B cell (primary cell): ENCODE data around the gene TAF9. TPM values are rescaled to one million over a fixed set of nuclear protein-coding genes. Genes with fewer than 3 reads are reported as not detected.
A peak's percentile ranks its signal among the peaks of the same experiment; 100 is the strongest.

ENCODE experiments used
- ATAC-seq: fragments of 200-7000 bp; cut with Tn5 transposase; one replicate; pipeline ENCODE4 v1.10.0; 2021; ENCODE audit warnings: low read depth, mild to moderate bottlenecking, moderate number of reproducible peaks, moderate library complexity
- CTCF ChIA-PET: fragments of 350-600 bp; sonication (Branson Sonifier 250); formaldehyde crosslinking; loops from one replicate; lab custom pipeline; 2021; ENCODE audit warnings: antibody characterized with exemption, inconsistent platforms; lab: Charles Lee
- POLR2A ChIA-PET: fragments of 350-600 bp; sonication (Branson Sonifier 250); formaldehyde crosslinking; loops from one replicate; lab custom pipeline; 2021; ENCODE audit warnings: antibody characterized with exemption; lab: Charles Lee
- DNase-seq: peaks from one replicate; pipeline ENCODE4 v3.0.0; 2013
- H2AFZ ChIP-seq: 2 replicates; pipeline ENCODE4 v1.6.1; 2012; ENCODE audit warnings: mild to moderate bottlenecking, low read depth, low read length; ENCODE audit not compliant: insufficient read depth, poor library complexity, severe bottlenecking
- H3K27ac ChIP-seq, 2 donors: 1 replicate in 1 of 2; 2 replicates in 1 of 2; pipeline ENCODE4 v1.5.1; 2012 to 2013; ENCODE audit warnings: low read length in 2 of 2, mild to moderate bottlenecking in 2 of 2, moderate library complexity in 1 of 2
- H3K27me3 ChIP-seq, 4 experiments: fragments of 200-600 bp in 1 of 4; sonication (generic) in 1 of 4; replicated peaks in 1 of 4; 1 replicate in 2 of 4; 2 replicates in 2 of 4; pipeline versions ENCODE4 v1.6.1 to v1.7.0; 2013 to 2016; ENCODE audit warnings: low read length in 3 of 4, mild to moderate bottlenecking in 2 of 4, mixed read lengths in 1 of 4, moderate library complexity in 1 of 4; ENCODE audit not compliant: insufficient read depth in 4 of 4, control insufficient read depth in 3 of 4; ENCODE audit errors: control extremely low read depth in 1 of 4
- H3K36me3 ChIP-seq, 2 experiments: replicated peaks in 1 of 2; 1 replicate in 1 of 2; 2 replicates in 1 of 2; pipeline versions ENCODE4 v1.6.1 to v1.7.1; 2013; ENCODE audit warnings: low read length in 1 of 2; ENCODE audit not compliant: insufficient read depth in 2 of 2, control insufficient read depth in 1 of 2; ENCODE audit errors: control extremely low read depth in 1 of 2, extremely low read depth in 1 of 2
- H3K4me1 ChIP-seq, 2 donors: fragments of 200-600 bp in 1 of 2; sonication (generic) in 1 of 2; 1 replicate in 1 of 2; 2 replicates in 1 of 2; pipeline versions ENCODE4 v1.5.1 to v1.6.1; 2013 to 2017; ENCODE audit warnings: low read length in 2 of 2; ENCODE audit not compliant: control insufficient read depth in 2 of 2, insufficient read depth in 2 of 2
- H3K4me2 ChIP-seq: replicated peaks from 2 replicates; pipeline ENCODE3; 2012; ENCODE audit warnings: mild to moderate bottlenecking, low read depth, low read length; ENCODE audit not compliant: poor library complexity, severe bottlenecking
- H3K4me3 ChIP-seq, 5 experiments: fragments of 200-600 bp in 1 of 5; sonication (generic) in 1 of 5; 1 replicate in 3 of 5; 2 replicates in 2 of 5; pipeline versions ENCODE4 v1.5.1 to v1.7.0; 2011 to 2016; ENCODE audit warnings: low read length in 4 of 5, mild to moderate bottlenecking in 4 of 5, low read depth in 2 of 5, control low read depth in 1 of 5, moderate library complexity in 1 of 5; ENCODE audit not compliant: insufficient read depth in 1 of 5; ENCODE audit errors: control extremely low read depth in 1 of 5, extremely low read depth in 1 of 5
- H3K79me2 ChIP-seq: fragments of 200-600 bp; sonication (generic); one replicate; pipeline ENCODE4 v1.6.0; 2016; ENCODE audit warnings: low read length; ENCODE audit not compliant: control insufficient read depth, insufficient read depth
- H3K9ac ChIP-seq: fragments of 200-600 bp; sonication (generic); 2 replicates; pipeline ENCODE4 v1.6.1; 2017; ENCODE audit warnings: mild to moderate bottlenecking, low read length, moderate library complexity
- H3K9me3 ChIP-seq, 3 donors: one replicate each; pipeline versions ENCODE4 v1.6.1 to v1.7.1; 2013; ENCODE audit warnings: low read length in 2 of 3; ENCODE audit not compliant: control insufficient read depth in 2 of 3, insufficient read depth in 1 of 3; ENCODE audit errors: control extremely low read depth in 1 of 3
- H4K20me1 ChIP-seq: 2 replicates; pipeline ENCODE4 v1.6.0; 2012; ENCODE audit warnings: mild to moderate bottlenecking, low read length; ENCODE audit not compliant: insufficient read depth, control insufficient read depth, poor library complexity, severe bottlenecking
- H3K27ac Mint-ChIP-seq: one replicate; pipeline ENCODE4 v1.8.0; 2021; ENCODE audit warnings: mixed read lengths
- H3K27me3 Mint-ChIP-seq: one replicate; pipeline ENCODE4 v1.8.0; 2021; ENCODE audit warnings: mixed read lengths
- H3K4me1 Mint-ChIP-seq: one replicate; pipeline ENCODE4 v1.8.0; 2021; ENCODE audit warnings: mixed read lengths
- H3K4me3 Mint-ChIP-seq: one replicate; pipeline ENCODE4 v1.8.0; 2021; ENCODE audit warnings: mixed read lengths
- H3K9me3 Mint-ChIP-seq: one replicate; pipeline ENCODE4 v1.8.0; 2022; ENCODE audit warnings: mixed read lengths; ENCODE audit not compliant: insufficient read depth
- EZH2 ChIP-seq: IDR thresholded peaks from 2 replicates; pipeline ENCODE4 v1.6.1; 2012; ENCODE audit warnings: borderline replicate concordance, low read depth, mild to moderate bottlenecking, moderate library complexity, low read length; ENCODE audit not compliant: insufficient read depth, poor library complexity, severe bottlenecking
- WGBS: methylation state at CpG from one replicate; pipeline ENCODE4 v1.1.5; 2013; ENCODE audit warnings: missing lambda C conversion rate; ENCODE audit not compliant: insufficient coverage; 5-methylcytosine and 5-hydroxymethylcytosine counted together
- intact Hi-C: fragments of 100-400 bp; cut with micrococcal nuclease; formaldehyde crosslinking; loops from one replicate; pipeline ENCODE4 v1.10.0; 2022
- polyA plus RNA-seq: library from polyadenylated mRNA; depleted of rRNA; stranded (reverse); fragments of >200 nt; gene quantifications from 2 replicates; pipeline ENCODE4 v1.2.3, GENCODE V29; 2012
- total RNA-seq, 2 donors: library from RNA; stranded (reverse); fragments of 120-200 nt in 1 of 2; gene quantifications; 1 replicate in 1 of 2; 2 replicates in 1 of 2; pipeline versions ENCODE4 v1.2.3 to v1.2.4, GENCODE V29; 2013 to 2022
- TF ChIP-seq, protein P1 (sequence below): fragments of 200-600 bp; IDR thresholded peaks from one replicate; pipeline ENCODE4 v1.8.0; 2022; ENCODE audit warnings: antibody characterized with exemption, mild to moderate bottlenecking

The TAF9 gene
- total and polyA plus RNA-seq, 2 donors (not counting 1 experiment from before 2014, with no cell fraction given) = 42.0 to 64.6 TPM

DNA sequence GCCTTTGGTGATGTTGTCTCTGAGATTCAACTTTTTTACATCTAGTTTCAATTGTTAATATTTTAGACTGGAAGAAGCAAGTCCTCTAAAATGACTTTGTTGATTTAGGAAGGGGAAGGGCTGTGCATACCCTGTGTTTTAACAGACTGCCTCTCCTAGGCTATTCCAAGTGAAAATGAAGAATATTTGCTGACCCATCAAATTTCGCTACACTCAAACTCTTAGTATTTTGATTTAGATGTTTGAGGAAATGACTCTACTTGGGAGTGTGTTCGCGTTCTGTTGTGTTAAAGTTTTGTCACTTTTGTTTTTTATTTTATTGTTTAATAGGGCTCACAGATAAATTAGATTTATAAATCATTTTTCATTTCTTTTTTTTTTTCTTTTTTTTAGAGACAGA lies 49.2 kb upstream of the TAF9 start:
- DNase-seq (no peak), ATAC-seq (no peak)
- H3K27ac ChIP-seq = no peak overlapping the region
- CTCF ChIA-PET = no interaction called here
- no CpG with 5 or more reads among the region's 3 CpGs for WGBS
- no peaks in the 10 kb centered on the region for H3K36me3 ChIP-seq
- POLR2A ChIA-PET = no interaction called here
- H3K27me3 ChIP-seq = no peaks in the 10 kb centered on the region
- H3K79me2 ChIP-seq = no peaks in the 10 kb centered on the region
- H3K4me2 ChIP-seq = no peak overlapping the region
- H3K4me3 ChIP-seq = no peak overlapping the region
- Mint-ChIP-seq H3K4me3 (no peak overlapping the region), H3K27me3 (no peaks in the 10 kb centered on the region), H3K4me1 (peaks cover 10% of the 10 kb centered on the region), H3K27ac (no peak overlapping the region), H3K9me3 (no peaks in the 10 kb centered on the region)
- no peaks in the 10 kb centered on the region for H4K20me1 ChIP-seq
- peaks cover 0 to 8% (median 0%) of the 10 kb centered on the region in 3 donors for H3K9me3 ChIP-seq
- intact Hi-C loops = no loop called here
- no peak overlapping the region for H2AFZ ChIP-seq
- H3K4me1 ChIP-seq = peaks cover 5 to 9% of the 10 kb centered on the region in 2 donors
- TF ChIP-seq EZH2 = no peak
- TF ChIP-seq, protein P1, sequence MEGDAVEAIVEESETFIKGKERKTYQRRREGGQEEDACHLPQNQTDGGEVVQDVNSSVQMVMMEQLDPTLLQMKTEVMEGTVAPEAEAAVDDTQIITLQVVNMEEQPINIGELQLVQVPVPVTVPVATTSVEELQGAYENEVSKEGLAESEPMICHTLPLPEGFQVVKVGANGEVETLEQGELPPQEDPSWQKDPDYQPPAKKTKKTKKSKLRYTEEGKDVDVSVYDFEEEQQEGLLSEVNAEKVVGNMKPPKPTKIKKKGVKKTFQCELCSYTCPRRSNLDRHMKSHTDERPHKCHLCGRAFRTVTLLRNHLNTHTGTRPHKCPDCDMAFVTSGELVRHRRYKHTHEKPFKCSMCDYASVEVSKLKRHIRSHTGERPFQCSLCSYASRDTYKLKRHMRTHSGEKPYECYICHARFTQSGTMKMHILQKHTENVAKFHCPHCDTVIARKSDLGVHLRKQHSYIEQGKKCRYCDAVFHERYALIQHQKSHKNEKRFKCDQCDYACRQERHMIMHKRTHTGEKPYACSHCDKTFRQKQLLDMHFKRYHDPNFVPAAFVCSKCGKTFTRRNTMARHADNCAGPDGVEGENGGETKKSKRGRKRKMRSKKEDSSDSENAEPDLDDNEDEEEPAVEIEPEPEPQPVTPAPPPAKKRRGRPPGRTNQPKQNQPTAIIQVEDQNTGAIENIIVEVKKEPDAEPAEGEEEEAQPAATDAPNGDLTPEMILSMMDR = no peak
- H3K9ac ChIP-seq = no peak overlapping the region

DNA sequence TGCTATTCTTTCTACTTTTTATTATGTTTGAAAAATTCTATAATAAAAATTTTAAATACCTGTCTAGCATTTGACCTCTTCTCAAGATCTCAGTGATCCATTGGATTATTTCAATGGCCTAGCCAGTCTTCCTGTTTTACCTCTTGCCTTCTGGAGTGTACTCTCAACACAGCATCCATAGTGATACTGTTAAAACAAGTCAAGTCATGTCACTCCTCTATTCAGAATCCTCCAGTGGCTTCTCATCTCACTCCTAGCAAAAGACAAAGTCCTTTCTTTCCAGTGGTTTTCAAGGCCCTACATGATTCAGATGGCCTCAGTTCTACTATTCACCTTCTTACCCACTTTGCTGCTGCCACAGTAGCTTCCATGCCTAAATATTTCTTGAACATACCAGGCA lies 47.4 kb upstream of the TAF9 start:
- ATAC-seq (no peak), DNase-seq (no peak)
- Histone ChIP-seq H3K4me1 (peaks cover 5 to 9% of the 10 kb centered on the region in 2 donors), H3K27me3 (no peaks in the 10 kb centered on the region), H3K27ac (no peak overlapping the region), H3K4me2 (no peak overlapping the region), H3K36me3 (peaks cover 0 to 1% of the 10 kb centered on the region in 2 experiments), H3K79me2 (no peaks in the 10 kb centered on the region), H3K9me3 (no peaks in the 10 kb centered on the region), H2AFZ (no peak overlapping the region), H3K4me3 (no peak overlapping the region), H4K20me1 (no peaks in the 10 kb centered on the region), H3K9ac (no peak overlapping the region)
- peaks cover 10% of the 10 kb centered on the region for H3K4me1 Mint-ChIP-seq
- H3K9me3 Mint-ChIP-seq = no peaks in the 10 kb centered on the region
- ChIA-PET POLR2A (no interaction called here), CTCF (no interaction called here)
- peak overlapping the region; percentile 24 for H3K4me3 Mint-ChIP-seq
- TF ChIP-seq, protein P1 = no peak
- no peak for TF ChIP-seq EZH2
- no peak overlapping the region for H3K27ac Mint-ChIP-seq
- H3K27me3 Mint-ChIP-seq = no peaks in the 10 kb centered on the region
- intact Hi-C loops = no loop called here
